Stimulated activated CD8-positive, alpha-beta memory T cell treated with anti-CD3 and anti-CD28 coated beads, Interleukin-15, amount 100 ng/mL, for 48 hours (primary cell): ENCODE results near the gene KRT40.

Source experiments
- DNase-seq, 2 donors: peaks; one replicate each; pipeline ENCODE4 v3.0.0-alpha.2; 2020; ENCODE audit warnings: low read depth in 2 of 2

Gene KRT40

DNA sequence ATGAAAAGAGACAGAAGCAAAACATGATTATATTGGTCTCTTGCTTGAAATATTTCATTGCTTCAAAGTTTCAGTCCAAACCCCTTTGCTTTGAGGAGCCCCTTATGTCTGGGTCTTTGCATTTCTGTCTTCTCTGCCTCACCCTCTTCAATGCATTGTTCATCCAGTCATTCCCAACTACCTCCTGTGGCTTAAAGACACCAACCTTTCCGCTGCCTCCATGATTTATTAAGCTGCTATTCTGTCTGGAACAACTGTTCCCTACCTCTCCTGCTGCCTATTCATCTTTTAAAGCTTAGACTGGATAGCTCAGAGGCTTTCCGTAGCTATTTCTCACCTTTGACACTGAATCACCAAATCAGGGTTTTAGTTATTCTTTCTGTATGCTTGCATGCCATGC, 13.2 kb upstream of the KRT40 start:
- DNase-seq: no peak

DNA sequence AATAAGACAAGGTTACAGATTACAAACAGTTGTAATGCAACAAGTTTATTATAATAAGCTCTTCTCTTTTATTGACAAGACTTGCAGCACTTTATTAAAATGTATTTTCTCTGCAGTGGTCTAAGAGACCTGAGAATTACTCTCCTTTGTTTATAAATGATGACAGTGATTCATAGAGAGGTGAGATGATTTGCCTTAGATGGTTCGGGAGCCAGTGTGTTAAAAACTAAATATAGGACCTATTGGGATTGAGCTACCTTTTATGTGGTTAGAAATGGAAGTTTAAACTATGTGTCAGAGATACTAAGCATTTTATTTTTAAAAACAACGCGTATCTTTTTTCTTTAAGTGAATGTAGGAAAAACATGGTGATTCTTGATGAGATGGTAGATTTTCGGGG, 12.7 kb upstream of the KRT40 start:
- DNase-seq: no peak

DNA sequence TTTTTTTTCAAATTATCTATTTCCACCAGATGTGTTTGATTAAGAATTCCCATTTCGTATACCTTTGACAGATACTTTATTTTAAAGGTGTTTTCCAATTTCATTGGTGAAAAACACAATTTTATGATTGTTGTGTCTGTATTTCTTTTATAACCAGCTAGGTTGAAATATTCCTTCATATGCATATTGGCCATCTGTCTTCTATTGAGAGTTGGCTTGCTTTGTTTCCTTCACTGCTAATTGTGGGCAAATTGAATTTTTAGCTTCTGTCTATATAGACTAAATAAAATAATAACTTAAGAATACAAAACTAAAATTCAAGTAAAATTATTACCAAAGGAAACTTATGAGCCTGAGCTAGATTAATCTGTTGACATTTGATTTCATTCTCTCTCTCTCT, 11.0 kb upstream of the KRT40 start:
- DNase-seq: no peak

DNA sequence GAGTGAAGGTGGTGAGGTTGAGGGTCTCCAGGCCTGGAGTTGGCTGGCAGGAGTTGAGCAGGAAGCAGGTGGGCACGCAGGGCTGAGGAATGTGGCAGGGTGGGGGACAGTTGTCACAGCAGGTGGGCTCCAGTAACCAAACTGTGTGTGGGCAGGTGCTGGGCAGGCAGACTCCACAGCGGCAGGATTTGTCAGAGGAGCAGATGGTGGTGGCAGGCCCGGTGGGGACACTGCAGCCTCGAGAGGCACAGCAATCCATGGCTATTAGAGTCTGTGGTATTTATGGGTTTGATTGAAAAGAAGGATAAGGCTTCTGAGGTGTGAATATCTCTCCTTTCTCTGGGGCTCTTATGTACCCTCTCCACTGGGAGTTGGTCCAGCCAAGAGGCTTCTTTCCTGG, 9.7 kb upstream of the KRT40 start, which contains the start of gene KRTAP3-3:
TSS of gene KRTAP3-3 (minus strand) at position 326 of the 400 bp plus-strand sequence. CDS start at position 259, 67 bp downstream.
- DNase-seq: no peak

DNA sequence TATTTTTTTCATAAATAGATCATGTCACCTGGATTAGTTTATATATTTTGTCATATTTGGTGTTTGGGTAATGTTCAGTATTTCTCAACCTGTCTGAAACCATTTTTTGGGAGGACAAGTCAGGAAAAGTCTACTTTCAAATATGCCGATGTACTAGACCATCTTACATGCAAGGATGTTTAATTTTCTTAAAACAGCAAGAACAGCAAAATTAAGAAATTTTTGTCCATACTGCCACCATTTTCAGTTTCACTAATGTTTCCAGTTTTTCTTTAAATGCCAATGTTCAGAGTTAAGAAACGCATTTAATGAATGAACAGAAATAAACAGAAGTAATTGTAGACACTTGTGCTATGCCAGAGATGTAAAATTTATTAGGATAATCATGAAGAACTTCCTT, 9.0 kb upstream of the KRT40 start:
- DNase-seq: no peak

DNA sequence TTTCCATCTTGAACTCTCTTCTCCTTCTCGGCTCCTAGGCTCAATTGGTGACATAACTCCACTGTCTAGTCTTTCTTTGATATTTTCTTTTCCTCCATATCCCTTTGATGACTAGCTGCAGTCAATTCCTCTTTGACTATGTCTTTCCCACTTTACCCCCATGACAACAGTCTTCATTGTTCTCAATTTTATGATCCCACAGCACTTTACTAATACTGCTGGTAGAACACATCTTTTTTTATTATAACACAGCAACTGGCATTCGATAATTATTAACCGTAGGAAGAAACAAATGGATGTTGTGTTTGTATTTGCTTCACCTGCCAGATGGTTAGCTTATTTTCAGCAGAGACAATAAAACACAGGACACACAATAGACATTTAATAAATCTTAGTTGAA, 8.5 kb upstream of the KRT40 start:
- DNase-seq: no peak

DNA sequence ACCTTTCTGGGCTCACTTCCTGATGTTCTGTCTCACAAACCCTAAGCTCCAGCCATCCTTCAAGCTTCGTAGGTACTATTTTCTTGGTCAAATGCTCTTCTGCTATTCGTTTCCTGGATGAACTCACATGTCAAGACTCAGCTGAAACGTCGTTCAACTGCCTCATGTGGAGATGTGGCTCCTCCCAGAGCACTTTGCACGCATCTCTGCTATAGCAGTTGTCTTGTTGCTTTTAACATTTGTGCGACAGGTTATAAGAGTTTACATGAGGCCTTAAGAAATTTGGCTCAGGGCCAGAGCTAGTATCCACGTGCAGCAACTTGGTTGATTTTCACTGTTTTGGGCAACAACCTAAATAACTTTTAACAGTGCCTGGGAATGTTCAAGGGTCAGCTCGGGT, 2.8 kb upstream of the KRT40 start:
- no peak for DNase-seq

DNA sequence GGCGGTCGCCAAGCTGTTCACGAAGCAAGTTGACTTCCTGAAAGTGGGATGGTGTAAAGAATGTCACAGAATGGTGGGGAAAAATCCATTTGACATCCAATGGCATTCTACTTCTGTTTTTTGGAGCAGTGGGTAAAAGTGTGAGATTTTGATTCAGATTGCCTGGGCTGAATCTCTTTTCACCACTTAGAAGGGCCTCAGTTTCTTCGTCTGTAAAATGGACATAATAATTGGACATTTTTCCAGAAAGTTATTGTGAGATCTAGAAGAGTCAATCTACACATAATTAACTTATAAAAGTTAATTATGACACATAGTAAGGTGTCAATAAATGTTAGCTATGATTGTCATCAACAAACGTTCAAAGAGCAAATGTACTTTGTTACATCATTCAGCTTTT, 3.0 kb downstream of the KRT40 start:
- DNase-seq: no peak

DNA sequence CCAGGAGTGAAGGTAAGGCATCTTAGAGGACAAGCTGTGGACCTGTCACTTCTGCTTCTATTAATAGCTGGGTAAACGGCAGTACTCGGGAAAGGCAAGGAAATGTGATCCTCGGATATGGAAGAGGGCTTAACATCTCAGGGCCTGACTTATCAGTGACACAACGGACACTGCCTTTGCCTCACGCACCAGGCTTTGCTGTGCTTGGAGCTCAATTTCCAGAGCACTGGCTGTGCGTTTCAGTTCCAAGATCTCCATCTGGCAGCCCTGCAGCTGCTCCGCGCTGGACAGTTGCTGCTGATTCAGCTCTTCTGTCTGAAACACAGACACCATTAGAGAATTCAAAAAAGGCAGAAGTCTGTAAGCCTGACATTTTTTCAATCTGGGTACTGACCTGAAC, 3.5 kb downstream of the KRT40 start:
- no peak for DNase-seq

DNA sequence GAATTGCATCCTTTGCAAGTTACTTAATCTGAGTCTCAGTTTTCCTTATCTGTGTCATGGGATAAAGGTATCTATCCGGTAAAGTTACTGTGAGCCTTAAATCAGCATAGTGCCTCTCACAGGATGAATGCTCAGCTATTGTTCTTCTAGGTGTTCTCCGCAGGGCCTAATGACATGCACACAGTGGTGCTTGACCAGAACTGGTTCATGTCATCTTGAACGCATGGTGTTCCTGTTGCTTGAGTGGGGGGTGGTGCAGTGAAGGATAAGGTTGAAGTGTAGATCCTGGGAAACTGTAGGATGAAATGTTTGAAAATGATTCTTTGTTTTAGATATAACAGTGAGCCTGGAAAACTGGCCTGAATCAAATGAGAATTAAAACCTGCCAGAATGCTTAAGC, 4.0 kb downstream of the KRT40 start:
- DNase-seq: no peak

DNA sequence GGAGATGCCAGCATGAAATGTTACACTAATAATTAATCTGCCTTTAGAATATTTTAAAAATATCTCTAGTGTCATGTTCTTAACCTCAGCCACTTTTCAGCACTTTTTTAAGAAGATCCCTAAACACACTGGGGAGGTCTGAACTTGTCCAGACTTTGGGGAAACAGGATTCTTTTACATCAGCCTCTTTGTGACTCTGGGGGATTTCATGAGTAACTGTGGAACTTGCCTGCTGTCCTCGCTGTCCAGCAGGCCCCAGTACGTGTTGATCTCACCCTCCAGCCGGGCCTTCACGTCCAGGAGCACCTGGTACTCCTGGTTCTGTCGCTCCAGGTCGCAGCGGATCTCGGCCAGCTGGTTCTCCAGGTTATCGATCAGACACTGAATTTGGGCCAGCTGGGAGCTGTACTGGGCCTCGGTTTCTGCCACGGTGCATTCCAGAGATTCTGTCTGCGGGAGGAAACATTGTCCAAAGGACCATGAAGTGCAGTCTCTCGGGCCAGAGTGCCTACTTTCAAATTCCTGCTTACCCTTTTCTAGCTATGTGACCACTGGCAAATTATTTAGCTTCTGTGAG, 5.5 kb downstream of the KRT40 start:
- DNase-seq: no peak

DNA sequence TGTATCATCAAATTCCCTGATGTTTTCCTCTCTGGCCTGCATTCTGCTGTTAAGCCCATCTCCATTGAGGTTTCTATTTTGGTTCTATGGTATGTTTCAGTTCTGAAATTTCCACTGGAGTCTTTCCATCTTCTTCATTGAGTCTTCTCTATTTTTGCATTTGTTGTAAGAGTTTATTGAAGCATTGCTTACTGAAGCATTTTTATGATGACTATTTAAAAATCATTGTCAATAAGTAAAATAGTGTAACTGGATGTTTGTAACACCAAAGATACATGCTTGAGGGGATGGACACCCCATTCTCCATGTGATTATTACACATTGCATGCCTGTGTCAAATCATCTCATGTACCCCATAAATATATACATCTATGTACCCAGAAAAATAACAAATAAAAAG, 8.6 kb downstream of the KRT40 start:
- no peak for DNase-seq

DNA sequence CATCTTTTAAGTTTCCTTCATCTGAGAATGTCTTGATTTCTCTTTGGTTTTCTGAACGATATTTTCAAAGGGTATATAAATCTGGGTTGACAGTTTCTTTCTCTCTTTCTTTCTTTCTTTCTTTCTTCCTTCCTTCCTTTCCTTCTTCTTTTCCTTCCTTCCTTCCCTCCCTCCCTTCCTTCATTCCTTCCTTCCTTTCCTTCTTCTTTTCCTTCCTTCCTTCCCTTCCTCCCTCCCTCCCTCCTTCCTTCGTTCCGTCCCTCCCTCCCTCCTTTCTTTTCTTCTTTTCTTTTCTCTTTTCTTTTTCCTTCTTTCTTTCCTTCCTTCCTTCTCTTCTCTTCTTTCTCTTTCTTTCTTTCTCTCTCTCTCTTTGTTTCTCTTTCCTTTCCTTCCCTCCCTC, 9.8 kb downstream of the KRT40 start:
- DNase-seq: no peak

DNA sequence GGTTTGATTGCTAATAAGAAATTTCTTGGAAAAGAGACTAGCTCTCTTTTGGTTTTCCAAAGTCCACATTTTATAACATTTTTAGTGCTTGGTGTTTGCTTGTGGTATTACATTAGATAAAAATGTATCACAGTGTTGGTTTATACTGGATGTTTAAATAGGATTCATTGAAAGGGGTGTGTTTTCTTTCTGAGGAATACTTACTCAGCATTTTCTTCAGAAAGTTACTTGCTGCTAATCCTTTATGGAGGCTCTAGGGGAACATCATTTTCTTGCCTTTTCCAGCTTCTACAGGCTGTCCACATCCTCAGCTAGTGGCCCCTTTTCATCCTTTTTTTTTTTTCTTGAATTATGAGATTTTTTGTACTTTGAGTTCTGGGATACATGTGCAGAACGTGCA, 16.5 kb downstream of the KRT40 start:
- no peak for DNase-seq

DNA sequence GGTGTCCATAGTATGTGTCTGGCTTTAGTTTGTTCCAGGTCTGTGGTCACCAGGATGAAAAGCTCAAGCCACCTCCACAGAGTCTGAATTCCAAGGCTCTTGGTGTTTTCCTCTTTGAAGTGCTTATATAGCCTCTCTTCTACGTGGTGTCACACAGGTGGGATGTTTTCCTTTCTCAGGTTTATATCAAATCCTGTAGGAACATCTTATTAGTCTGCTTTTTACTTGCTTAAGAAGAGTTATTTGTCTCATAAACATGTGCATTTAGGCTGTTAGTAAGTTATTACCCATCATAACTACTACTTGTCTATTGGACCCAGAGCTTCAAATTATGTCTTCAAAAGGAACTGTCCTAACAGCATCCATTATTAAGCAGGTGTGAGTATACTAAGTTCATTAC, 17.3 kb downstream of the KRT40 start, which contains the start of gene KRT39:
TSS of gene KRT39 (minus strand) at position 101 of the 400 bp plus-strand sequence. CDS start at position 9, 92 bp downstream.
- no peak for DNase-seq

DNA sequence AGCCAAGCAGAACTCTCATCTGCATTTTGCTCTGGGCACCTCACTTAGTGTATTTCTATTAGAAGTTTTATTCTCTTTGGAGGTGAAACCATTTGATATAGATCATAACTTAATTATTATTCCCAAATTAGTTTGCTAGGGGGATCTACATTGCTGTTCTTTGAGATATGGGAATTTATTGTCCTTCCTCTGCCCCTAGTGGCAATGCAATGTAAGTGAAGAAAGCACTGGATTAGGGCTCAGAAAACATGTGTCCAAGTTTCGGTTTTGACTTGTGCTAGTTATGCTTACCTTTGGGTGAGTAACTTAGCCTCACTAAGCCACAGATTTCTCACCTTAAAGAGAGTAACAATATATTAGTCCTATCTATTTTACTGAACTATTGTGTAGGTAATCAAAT, 20.3 kb downstream of the KRT40 start:
- DNase-seq: no peak

DNA sequence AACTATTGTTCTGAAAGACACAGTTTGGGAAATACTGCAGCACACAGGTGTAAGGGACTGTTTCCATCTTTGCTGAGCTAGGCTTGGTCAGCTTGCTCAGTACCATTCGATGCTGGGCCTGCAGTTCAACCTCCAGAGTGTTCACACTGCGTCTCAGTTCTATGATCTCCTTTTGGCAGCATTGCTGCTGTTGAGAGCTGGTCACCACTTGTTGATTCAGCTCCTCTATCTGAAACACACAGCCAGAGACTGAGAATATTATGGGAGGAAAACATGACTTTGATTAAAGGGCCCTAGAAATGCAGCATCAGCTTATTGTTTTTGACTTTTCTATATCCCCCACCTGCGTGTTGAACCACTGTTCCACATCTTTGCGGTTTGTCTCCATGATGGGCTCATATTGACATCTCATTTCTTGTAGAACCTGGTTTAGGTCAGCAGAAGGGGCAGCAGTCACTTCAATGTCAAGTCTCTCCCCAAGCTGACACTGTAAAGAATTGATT, 22.0 kb downstream of the KRT40 start:
- no peak for DNase-seq

DNA sequence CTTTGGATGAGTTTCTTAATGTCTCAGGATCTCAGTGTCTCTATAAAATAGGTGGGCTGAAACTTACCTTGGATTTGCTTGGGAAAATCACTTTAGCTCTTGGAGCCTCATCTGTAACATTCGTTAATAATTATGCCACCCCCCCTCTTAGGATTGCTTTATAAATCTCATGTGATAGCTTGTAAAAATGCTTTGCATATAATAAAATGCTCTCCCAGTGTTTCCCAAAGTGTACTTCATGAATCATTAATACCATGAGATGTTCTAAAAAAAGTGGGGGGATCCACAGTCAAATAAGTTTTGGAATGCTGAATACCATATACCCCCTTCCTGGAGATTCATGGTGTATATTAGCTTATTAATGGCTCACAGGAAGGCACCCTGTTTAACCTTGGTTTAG, 22.5 kb downstream of the KRT40 start:
- DNase-seq: no peak

DNA sequence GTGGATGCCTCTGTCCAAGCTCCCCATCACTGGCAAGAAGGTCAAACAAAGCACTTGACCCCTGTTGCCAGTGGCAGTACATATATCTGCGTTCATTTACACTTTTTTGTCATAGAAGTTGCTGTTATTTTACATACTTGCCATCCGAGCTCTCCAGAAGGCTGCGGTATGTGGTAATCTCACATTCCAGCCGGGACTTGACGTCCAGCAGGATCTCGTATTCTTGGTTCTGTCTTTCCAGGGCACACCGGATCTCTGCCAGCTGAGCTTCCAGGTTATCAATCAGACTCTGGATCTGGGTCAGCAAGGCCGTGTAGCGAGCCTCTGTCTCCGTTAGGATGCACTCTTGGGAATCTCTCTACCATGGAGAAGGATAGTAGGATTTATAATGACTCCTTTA, 24.0 kb downstream of the KRT40 start:
- DNase-seq: no peak

DNA sequence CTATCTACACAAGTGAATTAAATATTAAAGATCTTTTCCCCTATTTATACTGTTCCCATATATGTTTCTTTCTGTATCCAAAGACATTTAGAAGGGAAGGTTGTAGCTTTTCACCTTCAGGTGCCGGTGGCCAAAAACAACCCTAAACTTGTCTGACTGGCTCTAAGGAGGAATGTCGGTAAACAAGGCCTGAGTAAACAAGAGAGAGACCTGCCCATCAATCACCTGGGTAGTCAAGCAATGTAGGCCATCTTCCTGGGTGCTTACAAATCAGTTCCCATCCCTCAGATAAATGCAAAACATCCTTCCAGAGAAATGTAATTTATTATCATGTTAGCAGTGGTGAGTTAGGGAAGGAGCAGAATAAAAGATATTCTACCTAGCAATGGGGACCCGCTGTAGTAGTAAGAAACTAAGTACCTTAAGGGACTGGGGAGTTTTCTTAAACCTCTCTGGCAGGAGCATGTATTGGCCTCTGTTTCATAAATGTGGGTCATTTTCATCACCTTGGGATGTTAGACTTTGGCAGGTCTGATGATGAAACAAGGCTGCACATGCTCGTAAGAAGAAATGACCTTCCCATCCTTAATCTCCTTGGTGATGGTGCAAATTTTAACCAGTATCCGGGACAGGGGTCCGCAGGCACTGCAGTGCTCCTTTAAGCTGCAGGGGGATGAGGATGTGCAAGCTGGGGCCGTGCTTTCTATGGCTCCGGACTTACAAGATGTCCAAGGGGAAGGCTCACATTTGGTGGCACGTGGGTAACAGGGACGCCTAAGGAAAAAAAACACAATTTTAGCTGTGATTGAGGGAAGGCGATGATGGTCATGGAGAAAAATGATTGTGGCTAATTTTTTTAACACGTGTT, 25.8 kb downstream of the KRT40 start:
- no peak for DNase-seq

DNA sequence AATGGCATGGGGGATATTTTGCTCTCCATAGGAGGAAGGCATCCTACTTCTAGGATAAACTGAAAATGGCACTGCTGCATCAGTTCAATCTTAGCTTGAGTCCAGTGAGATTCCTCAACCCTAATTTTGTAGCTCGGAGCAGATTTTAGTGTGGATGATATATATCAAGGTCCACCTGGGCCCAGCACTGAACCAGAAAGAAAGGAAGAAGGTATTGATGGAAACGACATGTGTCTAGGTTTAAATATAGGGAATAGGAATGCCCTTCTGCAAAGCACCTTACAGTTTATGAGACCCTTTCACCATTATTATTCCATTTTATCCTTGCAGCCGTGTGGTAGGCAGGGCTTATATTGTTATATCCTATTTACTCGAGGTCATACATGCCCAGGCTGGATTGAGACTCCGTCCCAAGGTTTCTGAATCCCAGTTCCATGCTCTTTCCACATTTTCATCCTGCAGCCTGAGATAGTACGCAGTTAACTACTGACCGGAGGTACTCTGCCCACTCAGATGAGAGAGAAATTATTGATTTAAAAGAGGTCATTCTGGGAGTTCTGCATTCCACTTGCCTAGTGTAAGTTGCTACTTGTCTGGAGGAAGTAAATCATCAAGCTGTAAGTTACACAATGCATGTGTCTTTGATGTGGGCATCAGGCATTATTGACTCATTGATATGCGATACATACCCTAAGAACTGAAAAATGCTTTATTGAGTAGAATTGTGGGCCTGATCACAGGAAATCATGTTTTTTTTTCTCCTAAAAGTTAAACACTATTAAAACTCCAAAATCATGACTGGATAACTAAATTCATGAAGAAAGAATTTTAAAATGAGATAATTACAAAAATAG, 27.5 kb downstream of the KRT40 start:
- DNase-seq: no peak

DNA sequence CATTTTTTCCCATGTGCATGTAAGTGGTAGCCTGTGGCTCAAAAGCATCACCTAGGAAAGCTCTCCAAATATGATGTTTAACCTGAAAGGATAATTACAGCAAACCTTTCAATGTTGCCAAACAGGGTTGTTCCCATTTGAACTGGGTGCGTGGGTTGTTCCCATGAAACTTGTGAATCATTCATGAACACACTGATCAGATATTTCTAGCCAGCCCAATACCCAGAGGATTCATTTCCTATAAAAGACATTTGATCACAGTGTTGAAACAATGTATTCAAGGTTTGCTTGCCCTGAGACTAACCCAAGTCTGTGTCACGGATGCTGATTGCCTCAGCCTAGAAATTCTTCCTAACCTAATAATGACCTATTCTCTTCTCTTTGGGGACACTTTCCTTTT, 30.2 kb downstream of the KRT40 start:
- DNase-seq: no peak
